Stomach (tissue), 9 donors: Measurements from ENCODE around the gene MTM1. TPM values are rescaled to one million over a fixed set of nuclear protein-coding genes. Genes with fewer than 3 reads are reported as not detected.

Source experiments
- DNase-seq, 2 donors: peaks; one replicate each; pipeline versions ENCODE4 v3.0.0 to v3.0.0-alpha.2; 2013 to 2019
- H3K27ac ChIP-seq, 5 donors: fragments of 200-600 bp in 4 of 5; sonication (generic) in 4 of 5; one replicate each; pipeline ENCODE4 v1.5.1; 2013 to 2019; ENCODE audit warnings: mild to moderate bottlenecking in 1 of 5, moderate library complexity in 1 of 5
- H3K27me3 ChIP-seq, 3 donors: fragments of 200-600 bp; sonication (generic); one replicate each; pipeline ENCODE4 v1.5.1; 2017 to 2019; ENCODE audit warnings: mixed run types in 1 of 3
- H3K36me3 ChIP-seq, 4 donors: fragments of 200-600 bp; sonication (generic); 1 replicate in 3 of 4; 2 replicates in 1 of 4; pipeline ENCODE4 v1.5.1; 2016 to 2019
- H3K4me1 ChIP-seq, 4 donors: fragments of 200-600 bp; sonication (generic); one replicate each; pipeline ENCODE4 v1.5.1; 2016 to 2019
- H3K4me3 ChIP-seq, 4 donors: fragments of 200-600 bp; sonication (generic) in 3 of 4; one replicate each; pipeline ENCODE4 v1.5.1; 2016 to 2019; ENCODE audit warnings: mild to moderate bottlenecking in 1 of 4
- H3K9me3 ChIP-seq, 4 donors: fragments of 200-600 bp; sonication (generic); one replicate each; pipeline ENCODE4 v1.5.1; 2016 to 2019
- EP300 ChIP-seq: sonication (generic); formaldehyde crosslinking; IDR thresholded peaks from one replicate; pipeline ENCODE4 v1.6.1; 2017; ENCODE audit warnings: antibody characterized with exemption
- POLR2A ChIP-seq, 4 donors: fragments of 450-650 bp; IDR thresholded peaks; one replicate each; pipeline ENCODE4 v1.6.1; 2016; ENCODE audit warnings: antibody characterized with exemption in 4 of 4, control low read depth in 2 of 4, mild to moderate bottlenecking in 1 of 4, moderate library complexity in 1 of 4
- POLR2AphosphoS5 ChIP-seq, 3 donors: sonication (generic); formaldehyde crosslinking; IDR thresholded peaks; one replicate each; pipeline ENCODE4 v1.6.1; 2016; ENCODE audit warnings: antibody characterized with exemption in 3 of 3
- WGBS, 5 donors: extraction: QIAGEN DNeasy Blood & Tissue Kit in 3 of 5; methylation state at CpG; one replicate each; pipeline versions ENCODE4 v1.1.5 to v1.1.7; 2013 to 2018; 5-methylcytosine and 5-hydroxymethylcytosine counted together
- intact Hi-C: fragments of 100-400 bp; cut with DNase I; formaldehyde crosslinking; loops from one replicate; pipeline ENCODE4 v1.15.1; 2023; ENCODE audit warnings: low total_unique reads
- polyA plus RNA-seq, 3 donors: library from polyadenylated mRNA; stranded (reverse); fragments of 200-250 nt; gene quantifications; one replicate each; pipeline ENCODE4 v1.2.3, GENCODE V29; 2013
- total RNA-seq, 5 donors: library from RNA; depleted of rRNA; stranded (reverse); fragments of >200 nt; gene quantifications; one replicate each; pipeline versions ENCODE4 v1.1.0 to v1.2.3, GENCODE V29; 2014 to 2016
- TF ChIP-seq, protein P1 (sequence below), 7 experiments: fragments of 450-650 bp in 4 of 7; fragments of 200-600 bp in 3 of 7; sonication (generic) in 3 of 7; IDR thresholded peaks; one replicate each; pipeline ENCODE4 v1.5.1; 2016 to 2019; ENCODE audit warnings: antibody characterized with exemption in 7 of 7, control low read depth in 2 of 7, mild to moderate bottlenecking in 1 of 7
- donor health status: healthy with polysubstance abuse.
- donor health status: Bipolar disorder and iron deficiency.
- donor health status: healthy.

MTM1 gene
- total and polyA plus RNA-seq, 8 donors: 3.5 to 28.0 (median 6.7) TPM

DNA sequence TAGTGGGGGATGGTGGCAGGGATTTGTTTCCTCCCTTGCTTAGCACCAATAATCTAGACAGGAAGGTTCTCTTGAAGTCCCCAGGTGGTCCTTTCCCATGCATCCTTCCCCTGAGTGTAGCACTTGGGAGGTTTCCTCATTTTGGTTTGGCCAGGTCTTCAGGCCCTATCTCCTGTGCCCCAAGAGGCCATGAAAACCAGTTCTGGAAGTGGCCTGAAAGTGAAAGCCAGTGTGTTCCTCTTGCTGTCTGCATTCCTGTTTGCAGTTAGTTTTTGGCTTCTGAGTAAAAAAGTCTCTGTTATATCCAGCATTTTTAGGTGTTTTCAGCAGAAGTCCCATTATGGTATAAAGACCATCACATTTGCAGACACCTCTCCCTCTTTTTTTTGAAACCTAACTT, 59.5 kb downstream of the MTM1 start:
- intact Hi-C loops: no loop called here
- DNase-seq: no peak
- Histone ChIP-seq H3K36me3 (peaks cover 0 to 41% (median 24%) of the 10 kb centered on the region in 4 donors), H3K4me1 (no peaks in the 10 kb centered on the region), H3K4me3 (no peak overlapping the region), H3K27ac (no peak overlapping the region), H3K9me3 (no peaks in the 10 kb centered on the region), H3K27me3 (no peaks in the 10 kb centered on the region)
- TF ChIP-seq EP300 (no peak), POLR2A (IDR thresholded peaks at IDR 0.05) (no peak), POLR2AphosphoS5 (IDR thresholded peaks at IDR 0.05) (no peak)
- TF ChIP-seq, protein P1, sequence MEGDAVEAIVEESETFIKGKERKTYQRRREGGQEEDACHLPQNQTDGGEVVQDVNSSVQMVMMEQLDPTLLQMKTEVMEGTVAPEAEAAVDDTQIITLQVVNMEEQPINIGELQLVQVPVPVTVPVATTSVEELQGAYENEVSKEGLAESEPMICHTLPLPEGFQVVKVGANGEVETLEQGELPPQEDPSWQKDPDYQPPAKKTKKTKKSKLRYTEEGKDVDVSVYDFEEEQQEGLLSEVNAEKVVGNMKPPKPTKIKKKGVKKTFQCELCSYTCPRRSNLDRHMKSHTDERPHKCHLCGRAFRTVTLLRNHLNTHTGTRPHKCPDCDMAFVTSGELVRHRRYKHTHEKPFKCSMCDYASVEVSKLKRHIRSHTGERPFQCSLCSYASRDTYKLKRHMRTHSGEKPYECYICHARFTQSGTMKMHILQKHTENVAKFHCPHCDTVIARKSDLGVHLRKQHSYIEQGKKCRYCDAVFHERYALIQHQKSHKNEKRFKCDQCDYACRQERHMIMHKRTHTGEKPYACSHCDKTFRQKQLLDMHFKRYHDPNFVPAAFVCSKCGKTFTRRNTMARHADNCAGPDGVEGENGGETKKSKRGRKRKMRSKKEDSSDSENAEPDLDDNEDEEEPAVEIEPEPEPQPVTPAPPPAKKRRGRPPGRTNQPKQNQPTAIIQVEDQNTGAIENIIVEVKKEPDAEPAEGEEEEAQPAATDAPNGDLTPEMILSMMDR (IDR thresholded peaks at IDR 0.05): no peak

DNA sequence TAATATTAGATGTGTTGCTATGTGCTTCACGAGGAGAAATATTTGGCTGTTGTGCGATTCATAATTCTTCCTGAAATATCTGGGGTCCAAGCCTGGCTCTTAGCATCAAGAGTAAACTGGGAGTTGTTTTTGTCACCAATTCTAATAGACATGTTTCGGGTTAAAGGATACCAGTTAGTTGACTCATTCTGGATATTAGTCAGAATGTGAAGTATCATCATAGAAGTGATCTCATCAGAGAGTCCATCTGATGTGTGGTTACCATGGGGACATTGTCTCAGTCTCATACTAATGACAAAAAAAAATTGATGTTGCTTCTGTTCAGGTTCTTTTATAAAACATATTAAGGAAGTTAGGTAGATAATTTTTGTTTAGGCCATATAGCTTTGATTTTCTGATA, 67.5 kb downstream of the MTM1 start:
- Histone ChIP-seq H3K27ac (no peak overlapping the region), H3K27me3 (no peaks in the 10 kb centered on the region), H3K9me3 (no peaks in the 10 kb centered on the region), H3K36me3 (peaks cover 0 to 18% (median 12%) of the 10 kb centered on the region in 4 donors), H3K4me3 (no peak overlapping the region), H3K4me1 (no peaks in the 10 kb centered on the region)
- no peak for TF ChIP-seq POLR2A (IDR thresholded peaks at IDR 0.05)
- TF ChIP-seq, protein P1 (IDR thresholded peaks at IDR 0.05): no peak
- WGBS, 5 donors: 75 to 88% (median 82%) methylated on average over 3 of the region's 3 CpGs
- DNase-seq: no peak
- intact Hi-C loops: no loop called here

DNA sequence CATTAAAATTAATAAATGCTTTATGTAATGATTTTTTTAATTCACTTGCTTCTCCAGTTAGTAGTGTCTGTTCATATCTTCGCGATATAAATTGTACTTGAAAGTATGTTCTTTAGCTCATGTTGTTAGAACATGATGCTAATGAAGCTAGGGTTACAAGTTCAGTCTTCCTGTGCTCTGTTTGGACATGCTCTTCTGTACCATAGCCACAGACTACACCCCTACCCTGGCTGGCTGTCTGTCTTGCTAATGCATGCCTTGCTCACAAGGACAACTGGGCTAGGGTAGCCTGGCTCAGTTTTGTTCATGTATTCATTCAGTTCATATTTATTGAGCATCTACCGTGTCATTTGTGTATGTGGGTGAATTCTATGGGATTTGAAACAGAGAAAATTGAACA, 74.0 kb downstream of the MTM1 start:
- intact Hi-C loops: no loop called here
- no peaks in the 10 kb centered on the region for H3K9me3 ChIP-seq
- no peak overlapping the region for H3K27ac ChIP-seq
- no peak overlapping the region for H3K4me3 ChIP-seq
- no peaks in the 10 kb centered on the region for H3K27me3 ChIP-seq
- no peak for DNase-seq
- no peaks in the 10 kb centered on the region for H3K4me1 ChIP-seq
- TF ChIP-seq, protein P1 (IDR thresholded peaks at IDR 0.05): no peak
- TF ChIP-seq POLR2AphosphoS5 (IDR thresholded peaks at IDR 0.05): no peak
- no peak for TF ChIP-seq POLR2A (IDR thresholded peaks at IDR 0.05)
- no peak for TF ChIP-seq EP300
- peaks cover 0 to 49% (median 32%) of the 10 kb centered on the region in 4 donors for H3K36me3 ChIP-seq
- 87 to 97% (median 94%) methylated on average over 3 of the region's 3 CpGs for WGBS, 5 donors

DNA sequence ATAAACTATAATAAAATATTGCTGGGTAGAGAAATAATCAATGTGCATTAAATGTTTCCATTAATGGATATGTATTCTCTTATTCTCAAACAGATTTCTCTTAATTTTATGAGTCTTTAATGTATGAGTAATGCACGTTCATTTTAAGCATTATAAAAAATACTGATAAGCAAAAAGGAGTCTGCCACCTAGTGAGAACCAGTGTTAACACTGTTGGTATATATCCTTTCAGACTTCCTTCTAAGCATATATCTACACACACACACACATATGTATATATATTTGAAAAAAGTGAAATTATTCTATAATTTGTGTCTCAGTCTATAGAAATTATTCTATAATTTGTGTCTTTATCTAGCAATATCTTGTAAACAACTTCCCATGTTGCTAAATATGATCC, 74.8 kb downstream of the MTM1 start:
- 8 to 30% (median 16%) methylated on average over 1 of the region's 1 CpG for WGBS, 5 donors
- H3K4me3 ChIP-seq: no peak overlapping the region
- no peaks in the 10 kb centered on the region for H3K4me1 ChIP-seq
- TF ChIP-seq, protein P1 (IDR thresholded peaks at IDR 0.05): no peak
- TF ChIP-seq POLR2A (IDR thresholded peaks at IDR 0.05) (no peak), EP300 (no peak), POLR2AphosphoS5 (IDR thresholded peaks at IDR 0.05) (no peak)
- intact Hi-C loops: no loop called here
- no peaks in the 10 kb centered on the region for H3K27me3 ChIP-seq
- H3K9me3 ChIP-seq: no peaks in the 10 kb centered on the region
- peak in 1 of 2 donors; percentile 18 for DNase-seq
- peaks cover 0 to 49% (median 32%) of the 10 kb centered on the region in 4 donors for H3K36me3 ChIP-seq
- H3K27ac ChIP-seq: no peak overlapping the region
